Calu3 (cell line): ENCODE results near the gene FOXE3. TPM values are rescaled to one million over a fixed set of nuclear protein-coding genes. Genes with fewer than 3 reads are reported as not detected.

ENCODE experiments used
- BruUV-seq: library from RNA; stranded (reverse); fragments of 400-500 nt; replicated peaks from 2 replicates; lab custom pipeline; 2021; lab: Mats Ljungman, UMichigan
- CTCF ChIA-PET: fragments of 300-600 bp; sonication (Branson Sonifier 250); formaldehyde crosslinking; loops from one replicate; lab custom pipeline; 2022; ENCODE audit warnings: antibody characterized with exemption; lab: Charles Lee
- DNase-seq: peaks from one replicate; pipeline ENCODE4 v3.0.0; 2022
- H3K27ac Mint-ChIP-seq: one replicate; pipeline ENCODE4 v1.8.0; 2022; ENCODE audit warnings: mixed read lengths; ENCODE audit not compliant: unreplicated experiment
- H3K27me3 Mint-ChIP-seq: one replicate; pipeline ENCODE4 v1.8.0; 2022; ENCODE audit warnings: mixed read lengths; ENCODE audit not compliant: unreplicated experiment
- H3K36me3 Mint-ChIP-seq: one replicate; pipeline ENCODE4 v1.8.0; 2022; ENCODE audit warnings: mild to moderate bottlenecking, moderate library complexity, mixed read lengths; ENCODE audit not compliant: insufficient read depth, unreplicated experiment
- H3K4me1 Mint-ChIP-seq: one replicate; pipeline ENCODE4 v1.8.0; 2022; ENCODE audit warnings: mild to moderate bottlenecking, low read depth, mixed read lengths; ENCODE audit not compliant: unreplicated experiment
- H3K4me3 Mint-ChIP-seq: one replicate; pipeline ENCODE4 v1.8.0; 2022; ENCODE audit warnings: mild to moderate bottlenecking, low read depth, moderate library complexity, mixed read lengths; ENCODE audit not compliant: unreplicated experiment
- H3K9me3 Mint-ChIP-seq: one replicate; pipeline ENCODE4 v1.8.0; 2022; ENCODE audit warnings: low read depth, mixed read lengths; ENCODE audit not compliant: unreplicated experiment
- CTCF ChIP-seq: fragments of 200-600 bp; IDR thresholded peaks from one replicate; pipeline ENCODE4 v1.8.0; 2022; ENCODE audit warnings: antibody characterized with exemption; ENCODE audit not compliant: unreplicated experiment
- intact Hi-C: fragments of 100-400 bp; cut with micrococcal nuclease; formaldehyde crosslinking; loops from one replicate; pipeline ENCODE4 v1.10.0; 2022; ENCODE audit not compliant: unreplicated experiment
- total RNA-seq: library from RNA; stranded (reverse); gene quantifications from 2 replicates; pipeline ENCODE4 v1.2.3, GENCODE V29; 2022

FOXE3 gene
- total RNA-seq, 1 experiment from 2014 or later, result not detected

- intact Hi-C loops, result no loop called here
- no peak for TF ChIP-seq CTCF
- CTCF ChIA-PET, result interaction anchor here (1.0 kb wide), 1 partner anchor 283 kb away, joined by 4 read pairs; no protein-coding TSS in a partner anchor
- DNase-seq, result no peak
- BruUV-seq, result no TSS peak
- no peaks in the 10 kb centered on the region for H3K4me1 Mint-ChIP-seq
- H3K9me3 Mint-ChIP-seq, result no peaks in the 10 kb centered on the region
- peaks cover 9% of the 10 kb centered on the region for H3K27me3 Mint-ChIP-seq
- H3K27ac Mint-ChIP-seq, result no peak overlapping the region
- no peaks in the 10 kb centered on the region for H3K36me3 Mint-ChIP-seq
- no peak overlapping the region for H3K4me3 Mint-ChIP-seq
These were observed 26.9 kb downstream of the FOXE3 start for GRCh38 chr1:47442842-47443529.

- Mint-ChIP-seq H3K4me3 (no peak overlapping the region), H3K4me1 (no peaks in the 10 kb centered on the region), H3K36me3 (no peaks in the 10 kb centered on the region), H3K27me3 (peaks cover 16% of the 10 kb centered on the region), H3K27ac (no peak overlapping the region), H3K9me3 (no peaks in the 10 kb centered on the region)
- intact Hi-C loops, result no loop called here
- no peak for TF ChIP-seq CTCF
- no TSS peak for BruUV-seq
- DNase-seq, result no peak
- CTCF ChIA-PET, result no interaction called here
These were observed 27.6 kb downstream of the FOXE3 start for GRCh38 chr1:47443530-47444296.

- no peak overlapping the region for H3K27ac Mint-ChIP-seq
- no TSS peak for BruUV-seq
- H3K4me1 Mint-ChIP-seq, result no peaks in the 10 kb centered on the region
- no peak for TF ChIP-seq CTCF
- CTCF ChIA-PET, result no interaction called here
- intact Hi-C loops, result no loop called here
- peaks cover 21% of the 10 kb centered on the region for H3K27me3 Mint-ChIP-seq
- no peak overlapping the region for H3K4me3 Mint-ChIP-seq
- no peaks in the 10 kb centered on the region for H3K36me3 Mint-ChIP-seq
- DNase-seq, result no peak
- no peaks in the 10 kb centered on the region for H3K9me3 Mint-ChIP-seq
These were observed 28.1 kb downstream of the FOXE3 start for GRCh38 chr1:47444297-47444561.

- Mint-ChIP-seq H3K4me1 (no peaks in the 10 kb centered on the region), H3K27ac (no peak overlapping the region), H3K27me3 (peaks cover 21% of the 10 kb centered on the region), H3K36me3 (no peaks in the 10 kb centered on the region), H3K9me3 (no peaks in the 10 kb centered on the region), H3K4me3 (no peak overlapping the region)
- no peak for TF ChIP-seq CTCF
- intact Hi-C loops, result no loop called here
- DNase-seq, result no peak
- BruUV-seq, result no TSS peak
- CTCF ChIA-PET, result no interaction called here
These were observed 28.7 kb downstream of the FOXE3 start for GRCh38 chr1:47444562-47445465.
